ENCODE data around the gene PPP1CB.

The PPP1CB gene

DNA sequence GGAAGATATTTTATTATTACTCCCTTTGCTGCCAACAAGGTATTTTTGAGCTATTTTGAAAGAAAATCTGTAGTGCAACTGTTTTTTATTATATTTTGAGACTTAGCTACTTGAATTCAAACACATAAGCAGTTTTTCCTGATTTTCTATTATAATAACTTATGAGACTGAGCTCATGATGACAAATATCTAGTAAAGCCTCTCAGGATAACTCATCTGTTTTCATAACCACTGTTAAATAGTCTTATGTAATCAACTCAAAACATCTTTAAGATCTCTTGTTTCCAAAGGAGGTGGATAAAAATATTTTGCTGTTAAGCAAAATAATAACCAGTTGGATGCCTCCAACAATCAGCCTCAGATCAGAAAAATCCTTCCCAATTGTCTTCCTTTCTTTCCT is 21.9 kb upstream of the PPP1CB start:
- TF ChIP-seq, protein P1, sequence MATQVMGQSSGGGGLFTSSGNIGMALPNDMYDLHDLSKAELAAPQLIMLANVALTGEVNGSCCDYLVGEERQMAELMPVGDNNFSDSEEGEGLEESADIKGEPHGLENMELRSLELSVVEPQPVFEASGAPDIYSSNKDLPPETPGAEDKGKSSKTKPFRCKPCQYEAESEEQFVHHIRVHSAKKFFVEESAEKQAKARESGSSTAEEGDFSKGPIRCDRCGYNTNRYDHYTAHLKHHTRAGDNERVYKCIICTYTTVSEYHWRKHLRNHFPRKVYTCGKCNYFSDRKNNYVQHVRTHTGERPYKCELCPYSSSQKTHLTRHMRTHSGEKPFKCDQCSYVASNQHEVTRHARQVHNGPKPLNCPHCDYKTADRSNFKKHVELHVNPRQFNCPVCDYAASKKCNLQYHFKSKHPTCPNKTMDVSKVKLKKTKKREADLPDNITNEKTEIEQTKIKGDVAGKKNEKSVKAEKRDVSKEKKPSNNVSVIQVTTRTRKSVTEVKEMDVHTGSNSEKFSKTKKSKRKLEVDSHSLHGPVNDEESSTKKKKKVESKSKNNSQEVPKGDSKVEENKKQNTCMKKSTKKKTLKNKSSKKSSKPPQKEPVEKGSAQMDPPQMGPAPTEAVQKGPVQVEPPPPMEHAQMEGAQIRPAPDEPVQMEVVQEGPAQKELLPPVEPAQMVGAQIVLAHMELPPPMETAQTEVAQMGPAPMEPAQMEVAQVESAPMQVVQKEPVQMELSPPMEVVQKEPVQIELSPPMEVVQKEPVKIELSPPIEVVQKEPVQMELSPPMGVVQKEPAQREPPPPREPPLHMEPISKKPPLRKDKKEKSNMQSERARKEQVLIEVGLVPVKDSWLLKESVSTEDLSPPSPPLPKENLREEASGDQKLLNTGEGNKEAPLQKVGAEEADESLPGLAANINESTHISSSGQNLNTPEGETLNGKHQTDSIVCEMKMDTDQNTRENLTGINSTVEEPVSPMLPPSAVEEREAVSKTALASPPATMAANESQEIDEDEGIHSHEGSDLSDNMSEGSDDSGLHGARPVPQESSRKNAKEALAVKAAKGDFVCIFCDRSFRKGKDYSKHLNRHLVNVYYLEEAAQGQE (IDR thresholded peaks at IDR 0.05; ENCODE audit: insufficient replicate concordance, low read depth): no peak
- TF ChIP-seq GABPA (IDR thresholded peaks at IDR 0.05; ENCODE audit: low read depth) (no peak), POLR2AphosphoS5 (IDR thresholded peaks at IDR 0.05; ENCODE audit: low read depth) (no peak), SPI1 (IDR thresholded peaks at IDR 0.05; ENCODE audit: borderline replicate concordance, low read depth) (no peak)
- TF ChIP-seq, protein P2, sequence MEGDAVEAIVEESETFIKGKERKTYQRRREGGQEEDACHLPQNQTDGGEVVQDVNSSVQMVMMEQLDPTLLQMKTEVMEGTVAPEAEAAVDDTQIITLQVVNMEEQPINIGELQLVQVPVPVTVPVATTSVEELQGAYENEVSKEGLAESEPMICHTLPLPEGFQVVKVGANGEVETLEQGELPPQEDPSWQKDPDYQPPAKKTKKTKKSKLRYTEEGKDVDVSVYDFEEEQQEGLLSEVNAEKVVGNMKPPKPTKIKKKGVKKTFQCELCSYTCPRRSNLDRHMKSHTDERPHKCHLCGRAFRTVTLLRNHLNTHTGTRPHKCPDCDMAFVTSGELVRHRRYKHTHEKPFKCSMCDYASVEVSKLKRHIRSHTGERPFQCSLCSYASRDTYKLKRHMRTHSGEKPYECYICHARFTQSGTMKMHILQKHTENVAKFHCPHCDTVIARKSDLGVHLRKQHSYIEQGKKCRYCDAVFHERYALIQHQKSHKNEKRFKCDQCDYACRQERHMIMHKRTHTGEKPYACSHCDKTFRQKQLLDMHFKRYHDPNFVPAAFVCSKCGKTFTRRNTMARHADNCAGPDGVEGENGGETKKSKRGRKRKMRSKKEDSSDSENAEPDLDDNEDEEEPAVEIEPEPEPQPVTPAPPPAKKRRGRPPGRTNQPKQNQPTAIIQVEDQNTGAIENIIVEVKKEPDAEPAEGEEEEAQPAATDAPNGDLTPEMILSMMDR (IDR thresholded peaks at IDR 0.05; ENCODE audit: insufficient read depth, low read length): no peak
- DNase-seq (ENCODE audit: low read depth in 1 of 2, low spot score in 1 of 2): no peak
- H3K27ac ChIP-seq (replicated peaks): no peak overlapping the region
- H3K4me3 ChIP-seq (replicated peaks; ENCODE audit: insufficient read depth, low read length): no peak overlapping the region
- H3K27me3 ChIP-seq (ENCODE audit: insufficient read depth, poor library complexity, severe bottlenecking): no peaks in the 10 kb centered on the region

DNA sequence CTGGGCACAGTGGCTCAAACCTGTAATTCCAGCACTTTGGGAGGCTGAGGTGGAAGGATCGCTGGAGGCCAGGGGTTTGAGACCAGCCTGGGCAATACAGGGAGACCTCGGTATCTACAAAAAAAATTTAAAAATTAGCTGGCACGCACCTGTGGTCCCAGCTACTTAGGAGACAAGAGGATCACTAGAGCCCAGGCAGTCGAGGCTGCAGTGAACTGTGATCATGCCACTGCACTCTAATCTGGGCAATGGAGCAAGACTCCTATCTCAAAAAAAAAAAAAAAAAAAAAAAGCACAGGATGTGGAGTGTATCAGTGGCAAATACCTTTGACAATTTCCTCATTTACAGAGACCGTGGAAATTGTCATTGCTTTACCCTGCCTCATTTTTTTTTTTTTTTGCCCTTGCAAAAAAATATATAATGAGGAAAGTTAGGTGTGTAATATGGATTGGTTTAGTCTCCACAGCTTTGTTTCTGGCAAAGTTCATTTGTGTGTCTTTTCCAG is 20.9 kb upstream of the PPP1CB start:
- TF ChIP-seq GABPA (IDR thresholded peaks at IDR 0.05; ENCODE audit: low read depth): no peak
- TF ChIP-seq, protein P1 (IDR thresholded peaks at IDR 0.05; ENCODE audit: insufficient replicate concordance, low read depth): no peak
- Histone ChIP-seq H3K27me3 (ENCODE audit: insufficient read depth, poor library complexity, severe bottlenecking) (no peaks in the 10 kb centered on the region), H3K27ac (replicated peaks) (no peak overlapping the region), H3K4me3 (replicated peaks; ENCODE audit: insufficient read depth, low read length) (no peak overlapping the region)
- no peak for DNase-seq (ENCODE audit: low read depth in 1 of 2, low spot score in 1 of 2)

DNA sequence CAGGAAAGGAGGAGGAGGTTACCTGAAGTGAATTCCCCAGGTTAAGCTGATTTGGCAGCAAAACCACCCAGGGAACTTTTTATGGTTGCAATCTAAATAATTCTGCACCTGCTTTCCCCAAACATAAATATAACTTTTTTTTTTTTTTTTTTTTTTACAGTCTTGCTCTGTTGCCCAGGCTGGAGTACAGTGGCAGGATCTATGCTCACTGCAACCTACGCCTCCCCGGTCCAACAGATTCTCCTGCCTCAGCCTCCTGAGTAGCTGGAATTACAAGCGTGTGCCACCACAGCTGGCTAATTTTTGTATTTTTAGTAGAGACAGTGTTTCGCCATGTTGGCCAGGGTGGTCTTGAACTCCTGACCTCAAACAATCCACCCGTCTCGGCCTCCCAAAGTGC is 16.1 kb upstream of the PPP1CB start:
- Histone ChIP-seq H3K27ac (replicated peaks) (no peak overlapping the region), H3K27me3 (ENCODE audit: insufficient read depth, poor library complexity, severe bottlenecking) (no peaks in the 10 kb centered on the region), H3K4me3 (replicated peaks; ENCODE audit: insufficient read depth, low read length) (no peak overlapping the region)
- no peak for TF ChIP-seq GABPA (IDR thresholded peaks at IDR 0.05; ENCODE audit: low read depth)
- TF ChIP-seq, protein P1 (IDR thresholded peaks at IDR 0.05; ENCODE audit: insufficient replicate concordance, low read depth): no peak
- TF ChIP-seq POLR2AphosphoS5 (IDR thresholded peaks at IDR 0.05; ENCODE audit: low read depth): no peak
- TF ChIP-seq, protein P2 (IDR thresholded peaks at IDR 0.05; ENCODE audit: insufficient read depth, low read length): no peak
- TF ChIP-seq SPI1 (IDR thresholded peaks at IDR 0.05; ENCODE audit: borderline replicate concordance, low read depth): no peak
- no peak for DNase-seq (ENCODE audit: low read depth in 1 of 2, low spot score in 1 of 2)
